Keratinocyte (primary cell): ENCODE data around the gene RAB44. TPM values are rescaled to one million over a fixed set of nuclear protein-coding genes. Genes with fewer than 3 reads are reported as not detected.

Source experiments
- DNase-seq: peaks from one replicate; pipeline ENCODE4 v3.0.0-alpha.2; 2011; ENCODE audit warnings: low read depth, missing footprints, low spot score
- FAIRE-seq: peaks from 2 replicates; lab custom pipeline; 2011; peaks lifted over from hg19 to GRCh38; lab: Jason Lieb, UNC
- H2AFZ ChIP-seq: 2 replicates; pipeline ENCODE4 v1.6.0; 2012; ENCODE audit warnings: low read length, control low read depth, inconsistent platforms; ENCODE audit not compliant: control insufficient read depth
- H3K27ac ChIP-seq: 2 replicates; pipeline ENCODE4 v1.5.1; 2011; ENCODE audit warnings: low read length; ENCODE audit not compliant: control insufficient read depth, insufficient read depth
- H3K27me3 ChIP-seq: 3 replicates; pipeline ENCODE4 v1.6.0; 2011; ENCODE audit warnings: low read length; ENCODE audit not compliant: control insufficient read depth, insufficient read depth; ENCODE audit errors: extremely low read depth
- H3K36me3 ChIP-seq, 2 experiments: 2 replicates in 1 of 2; 3 replicates in 1 of 2; pipeline ENCODE4 v1.5.1; 2011; ENCODE audit warnings: low read length in 2 of 2, mild to moderate bottlenecking in 1 of 2; ENCODE audit not compliant: control insufficient read depth in 2 of 2, insufficient read depth in 2 of 2; ENCODE audit errors: extremely low read depth in 1 of 2
- H3K4me1 ChIP-seq: 3 replicates; pipeline ENCODE4 v1.5.1; 2011; ENCODE audit warnings: low read length; ENCODE audit not compliant: control insufficient read depth, insufficient read depth; ENCODE audit errors: extremely low read depth
- H3K4me2 ChIP-seq: 3 replicates; pipeline ENCODE4 v1.6.0; 2011; ENCODE audit warnings: low read depth, low read length; ENCODE audit not compliant: control insufficient read depth, insufficient read depth; ENCODE audit errors: extremely low read depth
- H3K4me3 ChIP-seq, 3 experiments: fragments of 200-600 bp in 1 of 3; sonication (generic) in 1 of 3; 2 replicates in 2 of 3; 3 replicates in 1 of 3; pipeline ENCODE4 v1.5.1; 2011 to 2016; ENCODE audit warnings: low read length in 3 of 3, mild to moderate bottlenecking in 3 of 3, control low read depth in 2 of 3, inconsistent platforms in 1 of 3, low read depth in 1 of 3, mixed read lengths in 1 of 3, mixed run types in 1 of 3, moderate library complexity in 1 of 3; ENCODE audit not compliant: control insufficient read depth in 2 of 3, insufficient read depth in 2 of 3; ENCODE audit errors: extremely low read depth in 1 of 3
- H3K79me2 ChIP-seq: 2 replicates; pipeline ENCODE4 v1.6.0; 2012; ENCODE audit warnings: low read length; ENCODE audit not compliant: control insufficient read depth, insufficient read depth
- H3K9ac ChIP-seq: 3 replicates; pipeline ENCODE4 v1.6.0; 2011; ENCODE audit warnings: low read length; ENCODE audit not compliant: control insufficient read depth, insufficient read depth; ENCODE audit errors: extremely low read depth
- H3K9me1 ChIP-seq: 3 replicates; pipeline ENCODE4 v1.6.0; 2011; ENCODE audit warnings: low read length; ENCODE audit not compliant: control insufficient read depth, insufficient read depth; ENCODE audit errors: extremely low read depth
- H3K9me3 ChIP-seq: 2 replicates; pipeline ENCODE4 v1.5.1; 2012; ENCODE audit warnings: low read depth, low read length; ENCODE audit not compliant: control insufficient read depth
- H4K20me1 ChIP-seq: 3 replicates; pipeline ENCODE4 v1.6.0; 2011; ENCODE audit warnings: low read length; ENCODE audit not compliant: control insufficient read depth, insufficient read depth; ENCODE audit errors: extremely low read depth
- CTCF ChIP-seq, 3 experiments: IDR thresholded peaks in 1 of 3; conservative IDR thresholded peaks in 1 of 3; optimal IDR thresholded peaks in 1 of 3; 2 replicates in 2 of 3; 3 replicates in 1 of 3; pipeline versions ENCODE3 to v1.5.1; 2011; ENCODE audit warnings: low read length in 3 of 3, mild to moderate bottlenecking in 3 of 3, moderate library complexity in 2 of 3, control low read depth in 1 of 3, inconsistent platforms in 1 of 3; ENCODE audit not compliant: insufficient read depth in 2 of 3; ENCODE audit errors: extremely low read depth in 1 of 3
- EZH2 ChIP-seq: IDR thresholded peaks from one replicate; pipeline ENCODE4 v1.6.1; 2012; ENCODE audit warnings: inconsistent platforms, mild to moderate bottlenecking, low read length, moderate library complexity
- dilution Hi-C: fragments of 300-500 bp; cut with MboI; formaldehyde crosslinking; loops from one replicate; pipeline ENCODE4 v1.7.0; 2020; ENCODE audit warnings: low sequenced_read_pairs; ENCODE audit not compliant: extremely low pct_ligation_motif_present
- polyA plus RNA-seq, 5 experiments: library from polyadenylated mRNA; depleted of rRNA in 3 of 5; stranded (reverse) in 3 of 5; stranded (forward) in 1 of 5; unstranded in 1 of 5; fragments of >200 nt; gene quantifications; 1 replicate in 1 of 5; 2 replicates in 3 of 5; 3 replicates in 1 of 5; pipeline versions ENCODE4 v1.2.1 to v1.2.3, GENCODE V29; 2011 to 2012; ENCODE audit warnings: missing spikeins in 2 of 5, low read depth in 1 of 5, low replicate concordance in 1 of 5

RAB44 gene
- polyA plus RNA-seq, 1 donor (not counting 4 experiments of a cell fraction or from before 2014, with no cell fraction given) = 0.03 TPM

GRCh38 chr6:36751091-36751490 is 53.5 kb downstream of the RAB44 start:
- H3K36me3 ChIP-seq = no peaks in the 10 kb centered on the region
- H3K9ac ChIP-seq = no peak overlapping the region
- H4K20me1 ChIP-seq = no peaks in the 10 kb centered on the region
- no peak for TF ChIP-seq CTCF (optimal IDR thresholded peaks at IDR 0.05 in 1 of 3, IDR thresholded peaks at IDR 0.05 in 1 of 3, conservative IDR thresholded peaks at IDR 0.05 in 1 of 3; ENCODE audit: extremely low read depth in 1 of 3, insufficient read depth in 2 of 3, low read length in 3 of 3)
- TF ChIP-seq EZH2 = no peak
- dilution Hi-C loops = loop anchor here (10.0 kb wide), 1 partner anchor 136 kb away; no protein-coding TSS in a partner anchor
- no peak for DNase-seq
- peak; percentile 39 for FAIRE-seq
- H3K79me2 ChIP-seq = no peaks in the 10 kb centered on the region
- H3K4me3 ChIP-seq = no peak overlapping the region
- H3K4me1 ChIP-seq = peaks cover 46% of the 10 kb centered on the region
- H3K27me3 ChIP-seq = no peaks in the 10 kb centered on the region
- no peaks in the 10 kb centered on the region for H3K9me3 ChIP-seq
- no peak overlapping the region for H3K27ac ChIP-seq
- H2AFZ ChIP-seq = no peak overlapping the region
- H3K4me2 ChIP-seq = no peak overlapping the region
- H3K9me1 ChIP-seq = peaks cover 3% of the 10 kb centered on the region

GRCh38 chr6:36751833-36752186 is 54.2 kb downstream of the RAB44 start:
- FAIRE-seq (no peak), DNase-seq (no peak)
- H3K79me2 ChIP-seq = no peaks in the 10 kb centered on the region
- H3K9ac ChIP-seq = no peak overlapping the region
- no peak overlapping the region for H3K27ac ChIP-seq
- no peak overlapping the region for H2AFZ ChIP-seq
- no peaks in the 10 kb centered on the region for H4K20me1 ChIP-seq
- dilution Hi-C loops = loop anchor here (10.0 kb wide), 1 partner anchor 137 kb away; no protein-coding TSS in a partner anchor
- no peaks in the 10 kb centered on the region for H3K36me3 ChIP-seq
- H3K27me3 ChIP-seq = no peaks in the 10 kb centered on the region
- no peak overlapping the region for H3K4me3 ChIP-seq
- no peak for TF ChIP-seq CTCF (optimal IDR thresholded peaks at IDR 0.05 in 1 of 3, IDR thresholded peaks at IDR 0.05 in 1 of 3, conservative IDR thresholded peaks at IDR 0.05 in 1 of 3; ENCODE audit: extremely low read depth in 1 of 3, insufficient read depth in 2 of 3, low read length in 3 of 3)
- TF ChIP-seq EZH2 = no peak
- peaks cover 53% of the 10 kb centered on the region for H3K4me1 ChIP-seq
- H3K4me2 ChIP-seq = peak overlapping the region; percentile 3
- H3K9me1 ChIP-seq = peaks cover 3% of the 10 kb centered on the region
- H3K9me3 ChIP-seq = no peaks in the 10 kb centered on the region
